DMS79 treated with DMSO at 0.1 percent for 48 hours (cell line): ENCODE data around the gene TMEM40.
"Not testable (repeated sequence)": the region's sequence is repeated elsewhere in the genome, so short reads cannot be mapped to it uniquely, and the experiment has no call there.

Source experiments
- DNase-seq: peaks from one replicate; lab custom pipeline; 2025; lab: John Stamatoyannopoulos, UW

TMEM40 gene

GRCh38 chr3:12716605-12717151, 42.4 kb downstream of the TMEM40 start:
- no peak for DNase-seq

GRCh38 chr3:12714278-12714677, 44.8 kb downstream of the TMEM40 start:
- DNase-seq, result no peak

GRCh38 chr3:12710062-12710461, 49.0 kb downstream of the TMEM40 start:
- no peak for DNase-seq

- DNase-seq, result no peak
Observed at GRCh38 chr3:12709334-12709733, 49.7 kb downstream of the TMEM40 start.

GRCh38 chr3:12708584-12709192, 50.4 kb downstream of the TMEM40 start:
- DNase-seq, result no peak

GRCh38 chr3:12707449-12707848, 51.6 kb downstream of the TMEM40 start:
- DNase-seq, result no peak

GRCh38 chr3:12706504-12707253, 52.4 kb downstream of the TMEM40 start:
- DNase-seq, result peak; percentile 2

GRCh38 chr3:12705981-12706380, 53.1 kb downstream of the TMEM40 start:
- no peak for DNase-seq

GRCh38 chr3:12705374-12705926, 53.6 kb downstream of the TMEM40 start:
- no peak for DNase-seq

GRCh38 chr3:12702501-12702900, 56.6 kb downstream of the TMEM40 start:
- DNase-seq, result no peak

- not testable (repeated sequence) for DNase-seq
Observed at GRCh38 chr3:12701601-12702000, 57.5 kb downstream of the TMEM40 start.

- DNase-seq, result no peak
Observed at GRCh38 chr3:12700800-12701199, 58.3 kb downstream of the TMEM40 start.

- DNase-seq, result no peak
Observed at GRCh38 chr3:12695916-12696315, 63.1 kb downstream of the TMEM40 start.

- DNase-seq, result no peak
Observed at GRCh38 chr3:12695112-12695511, 63.9 kb downstream of the TMEM40 start.

GRCh38 chr3:12692444-12692843, 66.6 kb downstream of the TMEM40 start:
- DNase-seq, result no peak

- no peak for DNase-seq
Observed at GRCh38 chr3:12689997-12690711, 68.9 kb downstream of the TMEM40 start.

GRCh38 chr3:12687948-12688347, 71.1 kb downstream of the TMEM40 start:
- DNase-seq, result no peak

- no peak for DNase-seq
Observed at GRCh38 chr3:12686096-12686495, 73.0 kb downstream of the TMEM40 start.
